ENCODE data around the gene KDELR3.

DNA sequence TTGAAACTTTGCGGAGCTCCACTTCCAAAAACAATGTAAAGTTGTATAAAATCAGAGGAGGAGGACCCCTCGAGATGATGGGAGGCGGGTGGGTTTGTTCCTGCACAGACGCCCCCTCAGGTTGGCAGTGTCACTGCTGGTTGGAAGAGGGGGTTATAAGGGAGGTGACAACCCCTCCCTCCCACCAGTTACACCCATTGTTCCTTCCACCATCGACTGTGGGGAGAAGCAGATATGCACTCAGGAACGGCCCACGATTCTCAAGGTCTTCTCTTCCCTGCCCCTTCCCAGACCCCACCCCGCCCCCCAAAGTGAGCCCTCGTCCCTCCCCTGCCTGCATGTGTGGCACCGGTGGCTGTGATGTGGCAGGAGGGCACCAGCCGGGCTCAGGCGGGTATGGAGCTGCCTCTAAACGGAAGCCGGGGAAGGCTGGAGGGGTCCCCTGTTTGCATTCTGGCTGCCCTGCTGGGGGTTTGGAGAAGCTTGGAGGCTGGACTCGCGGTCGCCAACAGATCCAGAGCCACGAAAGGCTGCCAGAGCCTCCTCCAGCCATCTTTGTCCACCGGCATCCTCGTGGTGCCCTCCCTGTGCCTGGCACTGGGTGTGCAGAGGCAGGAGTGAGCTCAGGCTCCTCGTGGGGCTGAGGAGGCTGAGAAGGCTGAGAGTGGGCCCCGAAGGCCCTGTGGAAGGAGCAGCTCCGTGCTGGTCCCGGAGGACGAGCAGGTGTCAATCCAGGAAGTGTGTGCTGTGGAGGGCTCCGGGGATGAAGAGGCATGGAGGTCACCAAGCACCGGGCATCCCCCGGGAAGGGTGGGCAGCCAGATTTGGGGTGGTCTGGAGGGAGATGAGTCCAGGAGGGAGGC, 778 bp downstream of the KDELR3 start:
- TF ChIP-seq, protein P1, sequence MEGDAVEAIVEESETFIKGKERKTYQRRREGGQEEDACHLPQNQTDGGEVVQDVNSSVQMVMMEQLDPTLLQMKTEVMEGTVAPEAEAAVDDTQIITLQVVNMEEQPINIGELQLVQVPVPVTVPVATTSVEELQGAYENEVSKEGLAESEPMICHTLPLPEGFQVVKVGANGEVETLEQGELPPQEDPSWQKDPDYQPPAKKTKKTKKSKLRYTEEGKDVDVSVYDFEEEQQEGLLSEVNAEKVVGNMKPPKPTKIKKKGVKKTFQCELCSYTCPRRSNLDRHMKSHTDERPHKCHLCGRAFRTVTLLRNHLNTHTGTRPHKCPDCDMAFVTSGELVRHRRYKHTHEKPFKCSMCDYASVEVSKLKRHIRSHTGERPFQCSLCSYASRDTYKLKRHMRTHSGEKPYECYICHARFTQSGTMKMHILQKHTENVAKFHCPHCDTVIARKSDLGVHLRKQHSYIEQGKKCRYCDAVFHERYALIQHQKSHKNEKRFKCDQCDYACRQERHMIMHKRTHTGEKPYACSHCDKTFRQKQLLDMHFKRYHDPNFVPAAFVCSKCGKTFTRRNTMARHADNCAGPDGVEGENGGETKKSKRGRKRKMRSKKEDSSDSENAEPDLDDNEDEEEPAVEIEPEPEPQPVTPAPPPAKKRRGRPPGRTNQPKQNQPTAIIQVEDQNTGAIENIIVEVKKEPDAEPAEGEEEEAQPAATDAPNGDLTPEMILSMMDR (IDR thresholded peaks at IDR 0.05): no peak
- no peak for TF ChIP-seq POLR2A (IDR thresholded peaks at IDR 0.05)

Data from gastroesophageal sphincter (tissue), 3 donors.